ENCODE results near the gene MAST3. TPM values are rescaled to one million over a fixed set of nuclear protein-coding genes. Genes with fewer than 3 reads are reported as not detected.

MAST3 gene
- total and polyA plus RNA-seq, 2 of the 13 experiments (the other 11 are each of a cell fraction or from before 2014, with no cell fraction given): 4.1 to 4.6 TPM

DNA sequence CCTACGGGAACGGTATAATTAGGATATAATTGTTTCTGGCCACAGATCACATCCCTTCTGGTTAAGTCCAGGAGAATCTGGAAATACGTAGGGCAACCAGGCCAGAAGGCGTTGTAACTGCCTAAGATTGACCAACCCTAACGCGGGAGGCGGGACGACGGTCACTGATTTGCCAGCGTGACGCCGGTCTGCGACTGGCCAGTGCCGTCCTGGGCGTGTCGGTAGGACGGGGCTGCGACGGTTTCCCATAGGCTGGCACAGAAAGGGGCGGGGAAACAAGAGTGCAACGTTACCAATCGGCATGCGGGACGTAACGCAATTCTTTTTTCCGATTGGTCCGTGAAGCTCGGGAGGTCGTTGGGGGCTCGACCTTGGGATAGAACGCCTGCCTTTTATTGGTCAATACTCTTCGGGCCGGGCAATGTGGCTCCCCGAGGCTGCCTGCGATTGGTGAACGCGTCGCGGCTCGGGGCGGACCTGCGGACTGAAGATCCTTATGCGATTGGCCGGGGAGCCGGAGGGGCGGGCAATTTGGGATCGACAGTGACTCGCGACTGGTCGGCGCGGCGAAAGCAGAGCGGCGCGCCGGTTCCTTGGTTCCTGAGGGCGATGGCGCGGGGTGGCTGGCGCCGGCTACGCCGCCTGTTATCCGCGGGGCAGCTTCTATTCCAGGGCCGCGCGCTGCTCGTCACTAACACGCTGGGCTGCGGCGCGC, 95.3 kb downstream of the MAST3 start, which contains the start of gene MPV17L2 (continued):
- 0 out of 2 replicates have a peak, but pooled peaks have one; percentile 18 for TF ChIP-seq HES4 (CRISPR knock-in tag; IDR thresholded peaks at IDR 0.05; ENCODE audit: borderline replicate concordance)
- TF ChIP-seq HDAC6 (IDR thresholded peaks at IDR 0.05; ENCODE audit: low read depth, low read length): no peak
- TF ChIP-seq, protein P1, sequence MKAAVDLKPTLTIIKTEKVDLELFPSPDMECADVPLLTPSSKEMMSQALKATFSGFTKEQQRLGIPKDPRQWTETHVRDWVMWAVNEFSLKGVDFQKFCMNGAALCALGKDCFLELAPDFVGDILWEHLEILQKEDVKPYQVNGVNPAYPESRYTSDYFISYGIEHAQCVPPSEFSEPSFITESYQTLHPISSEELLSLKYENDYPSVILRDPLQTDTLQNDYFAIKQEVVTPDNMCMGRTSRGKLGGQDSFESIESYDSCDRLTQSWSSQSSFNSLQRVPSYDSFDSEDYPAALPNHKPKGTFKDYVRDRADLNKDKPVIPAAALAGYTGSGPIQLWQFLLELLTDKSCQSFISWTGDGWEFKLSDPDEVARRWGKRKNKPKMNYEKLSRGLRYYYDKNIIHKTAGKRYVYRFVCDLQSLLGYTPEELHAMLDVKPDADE (CRISPR knock-in tag; IDR thresholded peaks at IDR 0.05): no peak
- no peak for TF ChIP-seq SNRNP70 (IDR thresholded peaks at IDR 0.05; ENCODE audit: low read depth, low read length)
- TF ChIP-seq ATAD3A (CRISPR knock-in tag; IDR thresholded peaks at IDR 0.05): no peak
- TF ChIP-seq, protein P2, sequence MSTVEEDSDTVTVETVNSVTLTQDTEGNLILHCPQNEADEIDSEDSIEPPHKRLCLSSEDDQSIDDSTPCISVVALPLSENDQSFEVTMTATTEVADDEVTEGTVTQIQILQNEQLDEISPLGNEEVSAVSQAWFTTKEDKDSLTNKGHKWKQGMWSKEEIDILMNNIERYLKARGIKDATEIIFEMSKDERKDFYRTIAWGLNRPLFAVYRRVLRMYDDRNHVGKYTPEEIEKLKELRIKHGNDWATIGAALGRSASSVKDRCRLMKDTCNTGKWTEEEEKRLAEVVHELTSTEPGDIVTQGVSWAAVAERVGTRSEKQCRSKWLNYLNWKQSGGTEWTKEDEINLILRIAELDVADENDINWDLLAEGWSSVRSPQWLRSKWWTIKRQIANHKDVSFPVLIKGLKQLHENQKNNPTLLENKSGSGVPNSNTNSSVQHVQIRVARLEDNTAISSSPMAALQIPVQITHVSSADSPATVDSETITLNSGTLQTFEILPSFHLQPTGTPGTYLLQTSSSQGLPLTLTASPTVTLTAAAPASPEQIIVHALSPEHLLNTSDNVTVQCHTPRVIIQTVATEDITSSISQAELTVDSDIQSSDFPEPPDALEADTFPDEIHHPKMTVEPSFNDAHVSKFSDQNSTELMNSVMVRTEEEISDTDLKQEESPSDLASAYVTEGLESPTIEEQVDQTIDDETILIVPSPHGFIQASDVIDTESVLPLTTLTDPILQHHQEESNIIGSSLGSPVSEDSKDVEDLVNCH (CRISPR knock-in tag; IDR thresholded peaks at IDR 0.05): no peak
- no peak for TF ChIP-seq ZNF138 (CRISPR knock-in tag; IDR thresholded peaks at IDR 0.05; ENCODE audit: low read depth)
- TF ChIP-seq ZNF224 (CRISPR knock-in tag; IDR thresholded peaks at IDR 0.05): no peak
- TF ChIP-seq BRCA1 (CRISPR knock-in tag; IDR thresholded peaks at IDR 0.05): no peak
- TF ChIP-seq MAZ (IDR thresholded peaks at IDR 0.05; ENCODE audit: borderline replicate concordance, low read depth, low read length): peak; percentile 46; the same call in 1 of the 2 replicates
- peak; percentile 66; the same call in 1 of the 2 replicates for TF ChIP-seq MAZ (CRISPR knock-in tag; IDR thresholded peaks at IDR 0.05; ENCODE audit: low read depth)
- TF ChIP-seq, protein P3, sequence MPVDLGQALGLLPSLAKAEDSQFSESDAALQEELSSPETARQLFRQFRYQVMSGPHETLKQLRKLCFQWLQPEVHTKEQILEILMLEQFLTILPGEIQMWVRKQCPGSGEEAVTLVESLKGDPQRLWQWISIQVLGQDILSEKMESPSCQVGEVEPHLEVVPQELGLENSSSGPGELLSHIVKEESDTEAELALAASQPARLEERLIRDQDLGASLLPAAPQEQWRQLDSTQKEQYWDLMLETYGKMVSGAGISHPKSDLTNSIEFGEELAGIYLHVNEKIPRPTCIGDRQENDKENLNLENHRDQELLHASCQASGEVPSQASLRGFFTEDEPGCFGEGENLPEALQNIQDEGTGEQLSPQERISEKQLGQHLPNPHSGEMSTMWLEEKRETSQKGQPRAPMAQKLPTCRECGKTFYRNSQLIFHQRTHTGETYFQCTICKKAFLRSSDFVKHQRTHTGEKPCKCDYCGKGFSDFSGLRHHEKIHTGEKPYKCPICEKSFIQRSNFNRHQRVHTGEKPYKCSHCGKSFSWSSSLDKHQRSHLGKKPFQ (CRISPR knock-in tag; IDR thresholded peaks at IDR 0.05; ENCODE audit: insufficient replicate concordance): no peak
- no peak for TF ChIP-seq JUN (CRISPR knock-in tag; IDR thresholded peaks at IDR 0.05)
- TF ChIP-seq MATR3 (CRISPR knock-in tag; IDR thresholded peaks at IDR 0.05): no peak
- TF ChIP-seq ONECUT2 (CRISPR knock-in tag; IDR thresholded peaks at IDR 0.05): no peak
- TF ChIP-seq, protein P4, sequence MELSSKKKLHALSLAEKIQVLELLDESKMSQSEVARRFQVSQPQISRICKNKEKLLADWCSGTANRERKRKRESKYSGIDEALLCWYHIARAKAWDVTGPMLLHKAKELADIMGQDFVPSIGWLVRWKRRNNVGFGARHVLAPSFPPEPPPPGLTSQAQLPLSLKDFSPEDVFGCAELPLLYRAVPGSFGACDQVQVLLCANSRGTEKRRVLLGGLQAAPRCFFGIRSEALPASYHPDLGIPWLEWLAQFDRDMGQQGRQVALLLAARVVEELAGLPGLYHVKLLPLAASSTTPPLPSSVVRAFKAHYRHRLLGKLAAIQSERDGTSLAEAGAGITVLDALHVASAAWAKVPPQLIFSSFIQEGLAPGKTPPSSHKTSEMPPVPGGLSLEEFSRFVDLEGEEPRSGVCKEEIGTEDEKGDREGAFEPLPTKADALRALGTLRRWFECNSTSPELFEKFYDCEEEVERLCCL (CRISPR knock-in tag; IDR thresholded peaks at IDR 0.05; ENCODE audit: borderline replicate concordance): no peak
- no peak for TF ChIP-seq ZFP62 (CRISPR knock-in tag; IDR thresholded peaks at IDR 0.05)
- TF ChIP-seq SP140L (CRISPR knock-in tag; IDR thresholded peaks at IDR 0.05; ENCODE audit: borderline replicate concordance): no peak
- peak; percentile 50 for TF ChIP-seq HNRNPLL (IDR thresholded peaks at IDR 0.05; ENCODE audit: low read depth, low read length, poor library complexity, severe bottlenecking)
- TF ChIP-seq ZNF333 (CRISPR knock-in tag; IDR thresholded peaks at IDR 0.05; ENCODE audit: borderline replicate concordance): no peak
- peak; percentile 72 for TF ChIP-seq GATAD1 (CRISPR knock-in tag; IDR thresholded peaks at IDR 0.05)
- TF ChIP-seq ZNF7 (CRISPR knock-in tag; IDR thresholded peaks at IDR 0.05): no peak
- TF ChIP-seq TAF1 (CRISPR knock-in tag; IDR thresholded peaks at IDR 0.05): peak; percentile 54; the same call in 1 of the 2 replicates

All from HepG2 (cell line).